Thymus (tissue), 2 donors: Measurements from ENCODE around the gene RELL2. TPM values are rescaled to one million over a fixed set of nuclear protein-coding genes. Genes with fewer than 3 reads are reported as not detected.

Experiments used
- polyA plus RNA-seq: library from polyadenylated mRNA; stranded (reverse); fragments of 200-250 nt; gene quantifications from one replicate; pipeline ENCODE4 v1.2.3, GENCODE V29; 2013
- total RNA-seq: library from RNA; stranded (reverse); fragments of 120-200 nt; gene quantifications from one replicate; pipeline ENCODE4 v1.2.4, GENCODE V29; 2013
- donor health status: healthy.

Gene RELL2
- total and polyA plus RNA-seq, 2 donors, result 10.0 to 20.8 TPM

Other genes with a start within 250 kb of the RELL2 start
- gene PCDHGB4, start 249.3 kb upstream of the RELL2 start, total RNA-seq, result 1.0 TPM
- gene PCDHGB4, start 249.3 kb upstream of the RELL2 start, polyA plus RNA-seq, result 1.6 TPM
- 0.19 TPM for gene PCDHGA8, start 244.4 kb upstream of the RELL2 start, total RNA-seq
- gene PCDHGA8, start 244.4 kb upstream of the RELL2 start, polyA plus RNA-seq, result 0.18 TPM
- 1.6 TPM for gene PCDHGB5, start 239.1 kb upstream of the RELL2 start, total RNA-seq
- gene PCDHGB5, start 239.1 kb upstream of the RELL2 start, polyA plus RNA-seq, result 1.1 TPM
- 0.66 TPM for gene PCDHGA9, start 234.2 kb upstream of the RELL2 start, total RNA-seq
- 0.75 TPM for gene PCDHGA9, start 234.2 kb upstream of the RELL2 start, polyA plus RNA-seq
- 0.61 TPM for gene PCDHGB6, start 229.0 kb upstream of the RELL2 start, total RNA-seq
- 1.1 TPM for gene PCDHGB6, start 229.0 kb upstream of the RELL2 start, polyA plus RNA-seq
- 0.61 TPM for gene PCDHGA10, start 224.0 kb upstream of the RELL2 start, total RNA-seq
- 0.87 TPM for gene PCDHGA10, start 224.0 kb upstream of the RELL2 start, polyA plus RNA-seq
- 0.85 TPM for gene PCDHGB7, start 219.3 kb upstream of the RELL2 start, total RNA-seq
- gene PCDHGB7, start 219.3 kb upstream of the RELL2 start, polyA plus RNA-seq, result 1.2 TPM
- 0.42 TPM for gene PCDHGA11, start 215.9 kb upstream of the RELL2 start, total RNA-seq
- 0.68 TPM for gene PCDHGA11, start 215.9 kb upstream of the RELL2 start, polyA plus RNA-seq
- 0.80 TPM for gene PCDHGA12, start 206.5 kb upstream of the RELL2 start, total RNA-seq
- 0.71 TPM for gene PCDHGA12, start 206.5 kb upstream of the RELL2 start, polyA plus RNA-seq
- gene PCDHGC3, start 161.0 kb upstream of the RELL2 start, total RNA-seq, result 5.5 TPM
- 28.7 TPM for gene PCDHGC3, start 161.0 kb upstream of the RELL2 start, polyA plus RNA-seq
- 0.19 TPM for gene PCDHGC4, start 152.0 kb upstream of the RELL2 start, total RNA-seq
- 0.05 TPM for gene PCDHGC4, start 152.0 kb upstream of the RELL2 start, polyA plus RNA-seq
- 0.19 TPM for gene PCDHGC5, start 147.9 kb upstream of the RELL2 start, total RNA-seq
- 0.11 TPM for gene PCDHGC5, start 147.9 kb upstream of the RELL2 start, polyA plus RNA-seq
- 28.0 TPM for gene DIAPH1, start 18.0 kb upstream of the RELL2 start, total RNA-seq
- 80.0 TPM for gene DIAPH1, start 18.0 kb upstream of the RELL2 start, polyA plus RNA-seq
- gene HDAC3, start 148 bp upstream of the RELL2 start, total RNA-seq, result 55.0 TPM
- gene HDAC3, start 148 bp upstream of the RELL2 start, polyA plus RNA-seq, result 82.9 TPM
- 11.1 TPM for gene FCHSD1, start 14.4 kb downstream of the RELL2 start, total RNA-seq
- 29.8 TPM for gene FCHSD1, start 14.4 kb downstream of the RELL2 start, polyA plus RNA-seq
- 0.71 TPM for gene ARAP3, start 45.2 kb downstream of the RELL2 start, total RNA-seq
- 4.2 TPM for gene ARAP3, start 45.2 kb downstream of the RELL2 start, polyA plus RNA-seq
- 1.9 TPM for gene PCDH1, start 241.4 kb downstream of the RELL2 start, total RNA-seq
- 5.1 TPM for gene PCDH1, start 241.4 kb downstream of the RELL2 start, polyA plus RNA-seq